Subcutaneous adipose tissue (tissue), 4 donors: Measurements from ENCODE around the gene TMEM233. TPM values are rescaled to one million over a fixed set of nuclear protein-coding genes. Genes with fewer than 3 reads are reported as not detected.

ENCODE experiments used
- total RNA-seq, 4 donors: library from RNA; depleted of rRNA; stranded (reverse); fragments of >200 nt; gene quantifications; one replicate each; pipeline ENCODE4 v1.1.0, GENCODE V29; 2016
- TF ChIP-seq, protein P1 (sequence below): fragments of 450-650 bp; IDR thresholded peaks from one replicate; pipeline ENCODE4 v1.5.1; 2016; ENCODE audit warnings: low read depth, mild to moderate bottlenecking, control low read depth, antibody characterized with exemption, moderate library complexity

TMEM233 gene
- total RNA-seq, 4 donors from 2014 or later, result 0.17 to 0.82 (median 0.41) TPM

DNA sequence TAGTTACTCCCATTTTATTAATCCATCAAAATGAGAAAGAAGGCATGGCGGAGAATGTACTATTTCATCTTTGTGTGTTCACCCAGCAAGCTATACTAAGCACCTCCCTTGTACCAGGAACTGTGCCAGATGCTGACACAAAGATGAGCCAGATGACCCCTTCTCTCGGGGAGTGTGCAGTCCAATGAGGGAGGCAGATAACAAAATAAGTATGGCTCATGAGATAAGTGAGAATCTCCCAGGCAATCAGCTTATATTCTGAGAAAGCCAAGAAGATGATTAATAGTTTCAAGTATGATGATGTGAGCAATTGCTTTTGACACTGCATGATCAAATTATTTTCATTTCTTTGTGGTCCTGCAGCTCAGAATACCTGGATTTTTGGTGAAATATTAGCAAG, 1.3 kb upstream of the TMEM233 start:
- TF ChIP-seq, protein P1, sequence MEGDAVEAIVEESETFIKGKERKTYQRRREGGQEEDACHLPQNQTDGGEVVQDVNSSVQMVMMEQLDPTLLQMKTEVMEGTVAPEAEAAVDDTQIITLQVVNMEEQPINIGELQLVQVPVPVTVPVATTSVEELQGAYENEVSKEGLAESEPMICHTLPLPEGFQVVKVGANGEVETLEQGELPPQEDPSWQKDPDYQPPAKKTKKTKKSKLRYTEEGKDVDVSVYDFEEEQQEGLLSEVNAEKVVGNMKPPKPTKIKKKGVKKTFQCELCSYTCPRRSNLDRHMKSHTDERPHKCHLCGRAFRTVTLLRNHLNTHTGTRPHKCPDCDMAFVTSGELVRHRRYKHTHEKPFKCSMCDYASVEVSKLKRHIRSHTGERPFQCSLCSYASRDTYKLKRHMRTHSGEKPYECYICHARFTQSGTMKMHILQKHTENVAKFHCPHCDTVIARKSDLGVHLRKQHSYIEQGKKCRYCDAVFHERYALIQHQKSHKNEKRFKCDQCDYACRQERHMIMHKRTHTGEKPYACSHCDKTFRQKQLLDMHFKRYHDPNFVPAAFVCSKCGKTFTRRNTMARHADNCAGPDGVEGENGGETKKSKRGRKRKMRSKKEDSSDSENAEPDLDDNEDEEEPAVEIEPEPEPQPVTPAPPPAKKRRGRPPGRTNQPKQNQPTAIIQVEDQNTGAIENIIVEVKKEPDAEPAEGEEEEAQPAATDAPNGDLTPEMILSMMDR, result no peak

GRCh38 chr12:119594399-119594730, 791 bp downstream of the TMEM233 start:
- TF ChIP-seq, protein P1, result no peak

GRCh38 chr12:119594772-119595445, 1.3 kb downstream of the TMEM233 start:
- TF ChIP-seq, protein P1, result no peak

- TF ChIP-seq, protein P1, result no peak
Measured at GRCh38 chr12:119598159-119598558, 4.6 kb downstream of the TMEM233 start.

DNA sequence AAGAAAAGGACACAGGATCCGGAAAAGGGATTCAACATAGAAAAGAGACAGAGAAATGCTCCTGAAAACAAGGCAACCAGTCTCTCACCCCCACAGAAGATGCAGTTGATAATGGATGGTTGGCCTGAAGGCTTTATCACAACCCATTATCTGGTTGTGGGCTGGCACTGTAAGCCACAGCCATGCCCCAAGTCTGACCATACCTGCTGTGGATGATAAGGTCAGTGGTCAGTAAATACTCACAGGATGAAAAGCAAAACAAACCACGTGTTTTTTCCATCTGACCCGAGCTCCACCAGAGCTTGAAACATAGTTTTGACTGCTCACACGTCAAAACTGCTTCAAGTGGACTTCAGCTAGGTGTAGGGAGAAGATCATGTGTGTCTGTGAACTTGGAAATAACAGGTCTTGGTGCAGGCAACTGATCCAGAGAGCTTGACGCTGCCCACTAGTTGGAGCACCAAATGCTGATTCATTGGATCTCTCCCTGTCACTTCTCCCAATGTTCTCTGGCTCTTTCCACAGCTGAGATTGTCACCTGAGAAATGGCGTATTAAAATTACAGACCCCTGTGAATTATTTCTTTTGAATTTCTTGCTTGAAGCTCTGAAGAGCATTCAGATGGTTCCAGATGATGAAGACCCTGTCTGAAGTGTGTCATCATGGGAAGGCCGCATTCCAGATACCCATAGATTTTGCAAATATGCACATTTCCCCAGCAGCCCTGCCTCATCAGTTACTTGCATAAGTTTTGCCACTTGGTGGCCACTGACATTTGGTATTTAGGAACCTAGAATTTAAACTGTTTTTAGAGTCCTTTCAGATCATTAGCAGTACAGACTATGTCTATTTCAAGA, 8.5 kb downstream of the TMEM233 start:
- TF ChIP-seq, protein P1, result no peak

DNA sequence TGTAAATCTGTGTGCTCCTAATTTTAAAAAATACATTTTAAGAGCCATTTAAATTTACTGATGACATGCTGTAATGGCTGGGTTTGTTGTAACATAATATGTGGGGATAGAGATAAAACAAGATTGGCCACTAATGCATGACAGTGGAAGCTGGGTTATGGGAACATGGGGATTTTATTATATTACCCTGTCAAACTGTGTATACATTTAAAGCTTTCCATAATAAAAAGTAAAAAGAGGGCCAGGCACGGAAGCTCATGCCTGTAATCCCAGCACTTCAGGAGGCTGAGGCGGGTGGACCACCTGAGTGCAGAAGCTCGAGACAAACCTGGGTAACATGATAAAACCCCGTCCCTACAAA, 9.1 kb downstream of the TMEM233 start:
- TF ChIP-seq, protein P1, result no peak

- TF ChIP-seq, protein P1, result no peak
Measured at GRCh38 chr12:119603767-119604166, 10.2 kb downstream of the TMEM233 start.
